Posterior vena cava (tissue), 2 donors: Measurements from ENCODE around the gene MPDZ. TPM values are rescaled to one million over a fixed set of nuclear protein-coding genes. Genes with fewer than 3 reads are reported as not detected.

ENCODE experiments used
- DNase-seq: peaks from one replicate; pipeline ENCODE4 v3.0.0-alpha.2; 2020; ENCODE audit warnings: low spot score
- intact Hi-C, 2 donors: fragments of 100-400 bp; cut with DNase I; formaldehyde crosslinking; loops; one replicate each; pipeline versions ENCODE4 v1.14.1 to v1.14.2; 2022 to 2023
- total RNA-seq, 2 donors: library from RNA; stranded (reverse); fragmentation: NEBNext Ultra II Directional; extraction: Animal tissue kit (Norgen Biotek cat#: 25700); gene quantifications; one replicate each; pipeline ENCODE4 v1.2.1, GENCODE V29; 2021
- donor health status: DM: yes; HTN: yes; CAD: no.
- donor health status: DM: yes; HTN: yes; CAD: no.

The MPDZ gene
- total RNA-seq, 2 donors from 2014 or later, result 63.3 to 70.5 TPM

- intact Hi-C loops, result no loop called here
- no peak for DNase-seq
Observed at GRCh38 chr9:13145340-13145739, 134.2 kb downstream of the MPDZ start.

- intact Hi-C loops, result no loop called here
- DNase-seq, result no peak
Observed at GRCh38 chr9:13144166-13144775, 135.2 kb downstream of the MPDZ start.

- DNase-seq, result no peak
- intact Hi-C loops, result no loop called here
Observed at GRCh38 chr9:13143281-13143680, 136.2 kb downstream of the MPDZ start.

- DNase-seq, result no peak
- intact Hi-C loops, result no loop called here
Observed at GRCh38 chr9:13142776-13143175, 136.7 kb downstream of the MPDZ start.

GRCh38 chr9:13141629-13142028, 137.9 kb downstream of the MPDZ start:
- no peak for DNase-seq
- intact Hi-C loops, result no loop called here

GRCh38 chr9:13140843-13141592, 138.5 kb downstream of the MPDZ start:
- intact Hi-C loops, result no loop called here
- DNase-seq, result no peak

GRCh38 chr9:13139641-13140171, 139.8 kb downstream of the MPDZ start:
- intact Hi-C loops, result no loop called here
- DNase-seq, result no peak

- intact Hi-C loops, result no loop called here
- no peak for DNase-seq
Observed at GRCh38 chr9:13137426-13137825, 142.1 kb downstream of the MPDZ start.

GRCh38 chr9:13131991-13132390, 147.5 kb downstream of the MPDZ start:
- intact Hi-C loops, result no loop called here
- no peak for DNase-seq

- intact Hi-C loops, result no loop called here
- DNase-seq, result no peak
Observed at GRCh38 chr9:13131416-13131815, 148.1 kb downstream of the MPDZ start.

- DNase-seq, result no peak
- intact Hi-C loops, result no loop called here
Observed at GRCh38 chr9:13128266-13128860, 151.1 kb downstream of the MPDZ start.

GRCh38 chr9:13127131-13127530, 152.4 kb downstream of the MPDZ start:
- DNase-seq, result no peak
- intact Hi-C loops, result no loop called here

- DNase-seq, result no peak
- intact Hi-C loops, result no loop called here
Observed at GRCh38 chr9:13125261-13125660, 154.2 kb downstream of the MPDZ start.

GRCh38 chr9:13122756-13123369, 156.6 kb downstream of the MPDZ start:
- intact Hi-C loops, result no loop called here
- DNase-seq, result no peak

- intact Hi-C loops, result no loop called here
- no peak for DNase-seq
Observed at GRCh38 chr9:13118313-13118712, 161.2 kb downstream of the MPDZ start.

GRCh38 chr9:13116292-13116691, 163.2 kb downstream of the MPDZ start:
- no peak for DNase-seq
- intact Hi-C loops, result no loop called here

- intact Hi-C loops, result no loop called here
- no peak for DNase-seq
Observed at GRCh38 chr9:13113751-13114150, 165.7 kb downstream of the MPDZ start.

- intact Hi-C loops, result no loop called here
- DNase-seq, result no peak
Observed at GRCh38 chr9:13113216-13113615, 166.3 kb downstream of the MPDZ start.

- intact Hi-C loops, result no loop called here
Observed at GRCh38 chr9:13111778-13112177, 167.7 kb downstream of the MPDZ start.

GRCh38 chr9:13110766-13111417, 168.6 kb downstream of the MPDZ start:
- intact Hi-C loops, result no loop called here
- DNase-seq, result no peak

More at GRCh38 chr9:13111778-13112177, 167.7 kb downstream of the MPDZ start:
- no peak for DNase-seq
